Coronary artery (tissue), 2 donors: ENCODE data around the gene PRR7.

Experiments used
- DNase-seq: peaks from one replicate; pipeline ENCODE4 v3.0.0-alpha.2; 2017; ENCODE audit warnings: low spot score
- H3K27ac ChIP-seq, 2 donors: fragments of 200-600 bp; sonication (generic); one replicate each; pipeline ENCODE4 v1.5.1; 2016 to 2019
- H3K4me3 ChIP-seq: fragments of 200-600 bp; sonication (generic); 2 replicates; pipeline ENCODE4 v1.5.1; 2016; ENCODE audit warnings: mild to moderate bottlenecking, moderate library complexity
- TF ChIP-seq, protein P1 (sequence below): fragments of 200-600 bp; sonication (generic); IDR thresholded peaks from one replicate; pipeline ENCODE4 v1.5.1; 2019; ENCODE audit warnings: antibody characterized with exemption

The PRR7 gene

DNA sequence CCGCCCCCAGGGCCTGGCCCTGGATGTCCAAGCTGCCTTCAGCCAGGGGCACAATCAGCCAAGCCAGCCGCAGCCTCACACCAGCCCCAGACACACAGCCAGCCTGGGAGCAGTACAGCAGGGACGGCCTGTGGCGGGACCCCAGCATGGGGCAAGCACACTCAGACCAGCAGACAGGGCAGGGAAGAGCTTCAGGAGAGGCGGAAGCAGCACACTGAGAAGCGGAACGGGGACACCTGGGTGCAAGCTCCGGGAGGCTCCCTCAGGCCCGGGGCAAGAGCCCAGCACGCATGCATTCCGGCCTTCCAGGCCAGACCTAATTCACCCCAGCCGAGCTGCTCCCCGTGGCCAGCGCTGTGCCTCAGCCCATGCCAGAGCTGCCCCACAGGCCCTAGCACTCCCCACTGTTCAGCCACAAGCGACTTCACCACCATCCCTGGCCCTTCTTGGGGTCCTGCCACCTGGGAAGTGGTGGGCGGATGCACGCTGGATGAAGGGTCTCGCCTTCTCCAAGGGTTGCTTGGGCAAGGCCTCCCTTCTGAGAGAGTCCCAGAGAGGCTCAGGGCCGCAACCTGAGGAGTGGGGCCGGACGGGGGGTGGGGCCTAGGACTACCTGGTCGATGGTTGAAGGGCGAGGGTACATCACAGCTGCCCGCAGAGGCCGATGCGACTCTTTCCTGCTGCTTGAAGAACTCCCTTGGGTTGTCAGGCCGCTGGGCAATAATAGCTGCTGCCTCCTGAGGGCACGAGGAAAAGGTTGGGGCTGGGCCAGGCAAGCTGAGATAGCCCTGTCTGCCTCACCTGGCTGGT is 13.4 kb downstream of the PRR7 start:
- no peak for DNase-seq
- TF ChIP-seq, protein P1, sequence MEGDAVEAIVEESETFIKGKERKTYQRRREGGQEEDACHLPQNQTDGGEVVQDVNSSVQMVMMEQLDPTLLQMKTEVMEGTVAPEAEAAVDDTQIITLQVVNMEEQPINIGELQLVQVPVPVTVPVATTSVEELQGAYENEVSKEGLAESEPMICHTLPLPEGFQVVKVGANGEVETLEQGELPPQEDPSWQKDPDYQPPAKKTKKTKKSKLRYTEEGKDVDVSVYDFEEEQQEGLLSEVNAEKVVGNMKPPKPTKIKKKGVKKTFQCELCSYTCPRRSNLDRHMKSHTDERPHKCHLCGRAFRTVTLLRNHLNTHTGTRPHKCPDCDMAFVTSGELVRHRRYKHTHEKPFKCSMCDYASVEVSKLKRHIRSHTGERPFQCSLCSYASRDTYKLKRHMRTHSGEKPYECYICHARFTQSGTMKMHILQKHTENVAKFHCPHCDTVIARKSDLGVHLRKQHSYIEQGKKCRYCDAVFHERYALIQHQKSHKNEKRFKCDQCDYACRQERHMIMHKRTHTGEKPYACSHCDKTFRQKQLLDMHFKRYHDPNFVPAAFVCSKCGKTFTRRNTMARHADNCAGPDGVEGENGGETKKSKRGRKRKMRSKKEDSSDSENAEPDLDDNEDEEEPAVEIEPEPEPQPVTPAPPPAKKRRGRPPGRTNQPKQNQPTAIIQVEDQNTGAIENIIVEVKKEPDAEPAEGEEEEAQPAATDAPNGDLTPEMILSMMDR, result no peak

DNA sequence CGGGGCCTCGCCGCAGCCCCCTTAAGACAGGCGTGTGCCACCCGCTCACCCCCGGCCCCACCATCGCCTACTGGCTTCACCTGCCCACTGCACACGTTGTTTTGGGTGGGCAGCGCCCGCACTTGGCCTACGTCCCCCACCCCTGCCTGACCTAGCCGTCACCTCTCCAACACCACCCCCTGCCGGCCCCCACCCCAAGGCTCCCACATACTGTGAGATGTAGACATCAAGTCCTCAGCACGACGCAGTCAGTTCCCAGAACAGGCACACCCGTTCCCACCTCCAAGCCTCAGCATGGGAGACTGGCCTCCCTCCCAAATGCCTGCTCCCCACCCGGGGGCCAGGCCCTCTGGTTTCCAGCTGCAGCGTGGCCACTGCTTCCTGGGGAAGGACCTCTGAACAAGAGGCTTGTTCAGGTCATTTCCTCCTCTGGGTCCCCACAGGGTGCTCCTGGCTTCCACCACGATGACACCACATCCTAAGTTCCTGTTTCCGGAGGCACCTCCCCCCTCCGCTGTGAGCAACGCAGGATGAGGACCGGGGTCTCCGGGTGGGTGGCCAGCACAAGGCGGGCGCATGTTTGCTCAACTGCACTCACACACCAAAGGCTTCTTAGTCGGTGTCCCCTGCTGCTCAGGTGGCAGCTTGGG is 15.5 kb downstream of the PRR7 start:
- DNase-seq, result no peak

More for the DNA sequence above, 13.4 kb downstream of the PRR7 start:
- H3K4me3 ChIP-seq, result no peak overlapping the region
- H3K27ac ChIP-seq, result no peak overlapping the region

DNA sequence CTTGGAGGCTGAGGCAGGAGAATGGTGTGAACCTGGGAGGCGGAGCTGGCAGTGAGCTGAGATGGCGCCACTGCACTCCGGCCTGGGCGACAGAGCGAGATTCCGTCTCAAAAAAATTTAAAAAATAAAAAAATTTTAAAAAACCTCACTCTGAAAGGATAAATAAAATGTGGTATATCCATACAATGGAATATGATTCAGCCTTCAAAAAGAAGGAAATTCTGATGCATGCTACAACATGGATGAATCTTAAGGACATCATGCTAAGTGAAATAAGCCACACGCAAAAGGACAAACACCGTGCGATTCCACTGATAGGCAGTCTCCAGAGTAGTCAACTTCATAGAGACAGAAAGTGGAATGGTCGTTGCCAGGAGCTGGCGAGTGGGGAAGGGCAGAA is 18.4 kb downstream of the PRR7 start:
- Histone ChIP-seq H3K27ac (no peak overlapping the region), H3K4me3 (no peak overlapping the region)
- no peak for DNase-seq
- TF ChIP-seq, protein P1, result no peak

More for the DNA sequence above, 15.5 kb downstream of the PRR7 start:
- peak overlapping the region in 1 of 2 donors; percentile 69 for H3K27ac ChIP-seq
- no peak overlapping the region for H3K4me3 ChIP-seq
- TF ChIP-seq, protein P1, result no peak

GRCh38 chr5:177466861-177467260 is 20.2 kb downstream of the PRR7 start:
- TF ChIP-seq, protein P1, result no peak
- Histone ChIP-seq H3K4me3 (no peak overlapping the region), H3K27ac (no peak overlapping the region)
- no peak for DNase-seq

DNA sequence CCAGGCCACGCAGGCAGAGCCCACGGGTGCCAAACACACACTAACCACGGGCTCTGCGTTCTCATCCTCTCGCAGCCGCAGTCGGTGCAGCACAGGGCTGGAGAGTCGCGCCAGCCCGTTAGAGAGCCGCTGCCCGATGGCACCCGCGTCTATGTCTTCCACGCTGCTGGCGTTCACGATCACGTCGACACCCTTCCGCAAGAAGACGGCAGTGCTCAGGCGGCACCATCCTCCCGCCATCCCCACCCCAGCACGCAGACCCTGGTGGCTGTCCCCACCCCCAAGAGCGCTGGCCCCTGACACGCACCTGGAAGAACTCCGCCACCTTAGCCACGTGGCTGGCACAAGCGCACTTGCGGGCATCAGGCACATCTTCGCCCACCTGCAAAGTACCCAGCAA is 20.8 kb downstream of the PRR7 start:
- no peak overlapping the region for H3K27ac ChIP-seq
- no peak overlapping the region for H3K4me3 ChIP-seq
- DNase-seq, result no peak
- TF ChIP-seq, protein P1, result no peak

- Histone ChIP-seq H3K4me3 (no peak overlapping the region), H3K27ac (peak overlapping the region in 1 of 2 donors; percentile 0)
- no peak for DNase-seq
- TF ChIP-seq, protein P1, result no peak
These were observed 21.7 kb downstream of the PRR7 start for GRCh38 chr5:177468329-177468684.
